OCI-LY1 (cell line): ENCODE results near the gene AGPAT2.

Experiments used
- H2AFZ ChIP-seq: fragments of 200-600 bp; sonication (generic), shearing (Covaris generic); 2 replicates; pipeline ENCODE4 v1.6.0; 2014; ENCODE audit warnings: antibody characterized with exemption, mild to moderate bottlenecking, low read length
- H3F3A ChIP-seq: fragments of 200-600 bp; sonication (generic), shearing (Covaris generic); 2 replicates; pipeline ENCODE4 v1.6.0; 2014; ENCODE audit warnings: mild to moderate bottlenecking, antibody characterized with exemption, low read length, moderate library complexity; ENCODE audit not compliant: insufficient read depth
- H3K27ac ChIP-seq: fragments of 200-600 bp; sonication (generic); 2 replicates; pipeline ENCODE4 v1.5.1; 2014; ENCODE audit warnings: low read length, mixed run types, mild to moderate bottlenecking, low read depth; ENCODE audit not compliant: poor library complexity, severe bottlenecking
- H3K27me3 ChIP-seq: fragments of 200-600 bp; sonication (generic); 2 replicates; pipeline ENCODE4 v1.6.0; 2014; ENCODE audit warnings: antibody characterized with exemption, mild to moderate bottlenecking, low read length, moderate library complexity; ENCODE audit not compliant: insufficient read depth
- H3K36me3 ChIP-seq: fragments of 200-600 bp; sonication (generic); 2 replicates; pipeline ENCODE4 v1.6.1; 2014; ENCODE audit warnings: mild to moderate bottlenecking, antibody characterized with exemption, low read length, moderate library complexity, mixed read lengths; ENCODE audit not compliant: insufficient read depth
- H3K4me1 ChIP-seq: fragments of 200-600 bp; sonication (generic); 2 replicates; pipeline ENCODE4 v1.5.1; 2014; ENCODE audit warnings: mild to moderate bottlenecking, low read length, moderate library complexity; ENCODE audit not compliant: insufficient read depth, severe bottlenecking
- H3K4me2 ChIP-seq: fragments of 200-600 bp; sonication (generic), shearing (Covaris generic); 2 replicates; pipeline ENCODE4 v1.6.1; 2014; ENCODE audit warnings: low read length
- H3K4me3 ChIP-seq: fragments of 200-600 bp; sonication (generic); 2 replicates; pipeline ENCODE4 v1.5.1; 2014; ENCODE audit warnings: low read length, low read depth, mild to moderate bottlenecking, mixed read lengths; ENCODE audit not compliant: poor library complexity, severe bottlenecking
- H3K79me2 ChIP-seq: fragments of 200-600 bp; shearing (Covaris generic); 2 replicates; pipeline ENCODE4 v1.6.1; 2016; ENCODE audit warnings: mixed run types, low read length, mixed read lengths; ENCODE audit not compliant: insufficient read depth
- H3K9ac ChIP-seq: fragments of 200-600 bp; sonication (generic), shearing (Covaris generic); 2 replicates; pipeline ENCODE4 v1.6.1; 2014; ENCODE audit warnings: mild to moderate bottlenecking, low read length, mixed read lengths
- H3K9me2 ChIP-seq: fragments of 200-600 bp; sonication (generic), shearing (Covaris generic); 2 replicates; pipeline ENCODE4 v1.6.1; 2014; ENCODE audit warnings: low read depth, mild to moderate bottlenecking, low read length, mixed read lengths
- H3K9me3 ChIP-seq: fragments of 200-600 bp; shearing (Covaris generic); 2 replicates; pipeline ENCODE4 v1.6.1; 2014; ENCODE audit warnings: low read length, mixed read lengths
- H4K20me1 ChIP-seq: fragments of 200-600 bp; sonication (generic), shearing (Covaris generic); 2 replicates; pipeline ENCODE4 v1.6.0; 2016; ENCODE audit warnings: mild to moderate bottlenecking, low read length; ENCODE audit not compliant: insufficient read depth
- CTCF ChIP-seq: fragments of 200-600 bp; sonication (generic), shearing (Covaris generic); IDR thresholded peaks from 2 replicates; pipeline ENCODE4 v1.5.1; 2017; ENCODE audit warnings: mild to moderate bottlenecking, antibody characterized with exemption, low read length, moderate library complexity, mixed read lengths
- EZH2 ChIP-seq: fragments of 200-600 bp; sonication (generic), shearing (Covaris generic); IDR thresholded peaks from 2 replicates; pipeline ENCODE4 v1.8.0; 2017; ENCODE audit warnings: borderline replicate concordance, mixed run types, mild to moderate bottlenecking, antibody characterized with exemption, low read length, moderate library complexity, mixed read lengths

The AGPAT2 gene

GRCh38 chr9:136662326-136662655 is 25.0 kb downstream of the AGPAT2 start:
- no peaks in the 10 kb centered on the region for H3K4me1 ChIP-seq
- no peaks in the 10 kb centered on the region for H3K36me3 ChIP-seq
- no peaks in the 10 kb centered on the region for H3F3A ChIP-seq
- TF ChIP-seq EZH2: no peak
- no peak for TF ChIP-seq CTCF
- no peak overlapping the region for H3K27ac ChIP-seq
- H3K9ac ChIP-seq: no peak overlapping the region
- H3K27me3 ChIP-seq: peaks cover 15% of the 10 kb centered on the region; the same call in 1 of the 2 replicates
- H3K79me2 ChIP-seq: no peaks in the 10 kb centered on the region
- H3K9me2 ChIP-seq: no peaks in the 10 kb centered on the region
- no peaks in the 10 kb centered on the region for H3K9me3 ChIP-seq
- H3K4me2 ChIP-seq: no peak overlapping the region
- no peaks in the 10 kb centered on the region for H4K20me1 ChIP-seq
- no peak overlapping the region for H3K4me3 ChIP-seq
- no peak overlapping the region for H2AFZ ChIP-seq

DNA sequence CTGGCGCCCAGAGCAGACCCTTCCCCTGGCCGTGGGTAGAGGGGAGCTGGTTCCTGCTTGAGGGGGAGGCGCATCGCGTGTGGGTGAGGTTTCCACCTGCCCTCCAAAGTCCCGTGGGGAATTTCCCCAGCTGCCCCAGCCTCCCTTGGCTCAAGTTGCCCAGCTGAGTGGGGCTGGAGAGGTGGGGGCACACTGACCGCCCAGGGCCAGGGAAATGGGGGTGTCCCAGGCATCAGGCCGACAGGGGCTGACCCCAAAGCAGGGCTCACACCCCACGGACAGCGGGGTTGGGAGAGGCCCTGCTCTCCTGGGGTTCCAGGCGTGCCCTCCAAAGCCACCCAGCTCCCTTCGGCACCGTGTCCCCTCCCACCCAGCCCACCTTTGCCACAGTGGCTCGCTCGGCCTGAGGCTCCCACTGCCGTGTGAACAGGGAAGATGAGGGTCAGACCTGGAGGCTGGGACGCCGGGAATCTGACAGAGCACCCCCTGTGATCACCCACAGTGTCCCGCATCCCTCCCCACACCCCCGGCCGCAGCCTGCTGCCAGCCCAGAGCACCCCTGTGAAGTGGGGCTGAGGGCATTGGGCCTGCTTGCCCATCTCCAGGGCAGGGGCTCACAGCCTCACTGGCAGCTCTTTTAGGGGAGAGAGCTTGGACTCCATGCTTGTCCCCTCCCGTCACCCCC is 25.5 kb downstream of the AGPAT2 start:
- no peak overlapping the region for H3K4me2 ChIP-seq
- H3K36me3 ChIP-seq: no peaks in the 10 kb centered on the region
- 0 out of 2 replicates have a peak, but pooled peaks cover 10% of the 10 kb centered on the region for H3K27me3 ChIP-seq
- no peaks in the 10 kb centered on the region for H3K9me2 ChIP-seq
- TF ChIP-seq EZH2 (no peak), CTCF (no peak)
- no peak overlapping the region for H3K4me3 ChIP-seq
- no peaks in the 10 kb centered on the region for H3K4me1 ChIP-seq
- H3F3A ChIP-seq: no peaks in the 10 kb centered on the region
- H3K27ac ChIP-seq: no peak overlapping the region
- H4K20me1 ChIP-seq: no peaks in the 10 kb centered on the region
- no peaks in the 10 kb centered on the region for H3K9me3 ChIP-seq
- H3K79me2 ChIP-seq: no peaks in the 10 kb centered on the region
- H2AFZ ChIP-seq: no peak overlapping the region
- no peak overlapping the region for H3K9ac ChIP-seq

DNA sequence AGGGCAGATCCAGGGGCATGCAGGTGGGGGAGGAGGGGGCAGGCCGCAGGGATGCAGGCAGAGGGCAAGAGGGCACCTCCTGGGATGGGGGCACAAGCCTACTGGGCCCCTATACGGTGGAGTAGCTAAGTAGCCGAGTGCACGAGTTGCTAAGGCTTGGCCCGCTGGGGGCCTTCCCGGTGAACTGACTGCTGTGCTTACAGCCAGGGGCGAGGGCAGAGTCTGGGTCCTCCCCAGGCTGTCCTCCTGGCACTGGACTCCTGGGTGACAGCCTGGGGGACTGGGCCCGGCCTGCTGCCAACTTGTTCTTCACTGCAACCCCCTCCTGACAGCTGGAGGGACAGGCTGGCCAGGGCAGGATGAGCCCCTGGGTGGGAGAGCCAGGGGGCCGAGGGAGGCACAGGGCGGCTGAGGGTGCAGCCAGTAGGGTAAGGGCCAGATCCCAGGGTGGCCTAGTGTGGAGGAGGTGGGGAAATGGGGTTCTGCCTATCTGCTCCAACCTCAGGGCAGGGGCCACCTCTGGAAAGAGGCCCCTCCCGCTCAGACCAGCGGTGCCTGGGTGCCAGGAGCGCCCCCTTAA is 26.2 kb downstream of the AGPAT2 start:
- H3K9me2 ChIP-seq: no peaks in the 10 kb centered on the region
- no peak overlapping the region for H2AFZ ChIP-seq
- H3K36me3 ChIP-seq: no peaks in the 10 kb centered on the region
- no peak for TF ChIP-seq EZH2
- TF ChIP-seq CTCF: no peak
- H3K9ac ChIP-seq: no peak overlapping the region
- H3K4me2 ChIP-seq: no peak overlapping the region
- no peaks in the 10 kb centered on the region for H3F3A ChIP-seq
- no peak overlapping the region for H3K4me3 ChIP-seq
- no peaks in the 10 kb centered on the region for H3K79me2 ChIP-seq
- H3K27me3 ChIP-seq: 0 out of 2 replicates have a peak, but pooled peaks cover 8% of the 10 kb centered on the region
- no peak overlapping the region for H3K27ac ChIP-seq
- no peaks in the 10 kb centered on the region for H3K9me3 ChIP-seq
- H4K20me1 ChIP-seq: no peaks in the 10 kb centered on the region
- no peaks in the 10 kb centered on the region for H3K4me1 ChIP-seq
